NCI-H748 treated with DMSO at 0.1 percent for 48 hours (cell line): ENCODE measurements around the gene SMIM23.
"Not testable (repeated sequence)": the region's sequence is repeated elsewhere in the genome, so short reads cannot be mapped to it uniquely, and the experiment has no call there.

Experiments used
- DNase-seq: peaks from one replicate; lab custom pipeline; 2025; lab: John Stamatoyannopoulos, UW

SMIM23 gene

GRCh38 chr5:171773106-171773505, 12.5 kb upstream of the SMIM23 start:
- DNase-seq, result no peak

DNA sequence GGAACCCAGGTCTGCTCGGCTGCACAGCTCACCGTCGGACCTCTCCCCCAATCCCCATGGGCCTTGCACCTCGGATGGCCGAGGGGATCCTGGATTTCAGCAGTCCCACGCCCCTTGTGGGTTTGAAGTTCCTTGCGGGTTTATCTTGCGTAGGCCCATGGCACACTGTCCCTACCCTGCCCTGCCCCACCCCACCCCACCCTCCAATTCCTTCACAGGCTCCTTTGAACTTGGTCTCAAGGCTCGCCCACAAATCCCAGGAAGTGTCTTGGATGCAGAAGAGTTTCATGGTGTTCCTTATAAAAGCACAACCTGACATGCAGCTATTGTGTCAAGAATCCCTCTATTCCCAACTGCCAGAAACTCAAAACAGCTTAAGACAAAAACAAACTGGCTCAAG, 11.2 kb upstream of the SMIM23 start:
- DNase-seq, result no peak

DNA sequence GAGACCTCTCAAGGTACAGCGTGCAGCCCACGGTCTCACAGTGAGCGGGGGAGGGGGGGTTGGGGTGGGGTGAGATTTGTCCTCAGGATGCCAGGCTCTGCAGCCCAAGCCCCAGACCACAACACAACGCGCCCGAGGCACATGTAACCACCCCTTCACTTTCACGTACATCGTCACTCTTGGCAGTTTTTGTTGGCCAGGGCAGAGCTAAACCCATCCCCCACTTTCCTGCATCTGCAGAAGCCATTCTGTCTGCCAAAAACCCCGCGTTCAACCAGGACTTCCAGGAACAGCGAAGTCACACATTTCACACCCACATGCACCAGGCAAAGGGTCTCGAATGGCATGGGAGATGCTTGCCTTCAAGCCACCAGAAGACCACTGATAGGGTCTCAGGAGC, 9.4 kb upstream of the SMIM23 start:
- DNase-seq, result no peak

DNA sequence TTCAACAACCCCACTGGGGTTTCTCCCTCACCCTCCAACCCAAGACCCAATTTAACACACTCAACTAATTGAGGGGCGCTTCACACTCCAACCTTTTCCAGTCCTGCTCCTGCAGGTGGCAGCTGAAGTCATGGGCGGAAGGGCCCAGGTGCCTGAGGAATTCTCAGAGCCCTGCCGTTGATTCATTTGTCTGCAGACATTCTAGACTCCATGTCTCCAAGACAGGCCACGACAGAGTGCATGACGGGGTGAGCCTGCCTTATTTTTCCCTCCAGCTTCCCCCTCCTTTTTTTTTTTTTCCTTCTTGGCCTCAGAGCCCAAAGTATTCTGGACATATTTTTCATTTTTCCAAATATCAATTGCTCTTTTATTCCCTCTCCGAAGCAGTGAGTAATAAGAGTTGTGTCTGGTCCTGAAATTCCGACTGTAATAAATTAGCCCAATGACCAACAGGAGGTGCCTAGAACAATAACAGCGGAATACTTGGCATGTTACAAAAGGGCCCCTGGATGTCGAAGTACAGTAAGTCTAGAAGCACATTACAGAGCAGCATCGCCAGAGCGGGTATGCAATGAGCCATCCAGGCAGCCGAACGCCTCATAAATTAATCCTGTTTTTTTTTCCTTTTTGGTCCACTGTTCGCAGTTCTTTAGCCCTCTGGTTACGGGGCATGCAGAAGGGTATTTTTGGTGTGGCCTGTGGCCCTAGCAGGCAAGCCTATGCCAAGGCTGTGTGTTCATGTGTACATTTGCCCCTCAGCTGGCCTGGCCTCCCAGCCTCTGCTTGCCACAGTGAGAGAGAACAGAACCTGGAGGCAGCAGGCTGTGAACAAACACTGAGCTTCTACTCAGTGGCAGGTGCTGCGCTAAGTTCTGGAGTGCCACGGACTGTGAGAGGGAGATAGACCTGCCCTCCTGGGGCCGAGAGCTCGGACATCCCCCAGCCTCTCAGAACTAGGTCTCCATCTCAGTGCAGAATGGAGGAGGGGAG, 8.6 kb upstream of the SMIM23 start:
- no peak for DNase-seq

DNA sequence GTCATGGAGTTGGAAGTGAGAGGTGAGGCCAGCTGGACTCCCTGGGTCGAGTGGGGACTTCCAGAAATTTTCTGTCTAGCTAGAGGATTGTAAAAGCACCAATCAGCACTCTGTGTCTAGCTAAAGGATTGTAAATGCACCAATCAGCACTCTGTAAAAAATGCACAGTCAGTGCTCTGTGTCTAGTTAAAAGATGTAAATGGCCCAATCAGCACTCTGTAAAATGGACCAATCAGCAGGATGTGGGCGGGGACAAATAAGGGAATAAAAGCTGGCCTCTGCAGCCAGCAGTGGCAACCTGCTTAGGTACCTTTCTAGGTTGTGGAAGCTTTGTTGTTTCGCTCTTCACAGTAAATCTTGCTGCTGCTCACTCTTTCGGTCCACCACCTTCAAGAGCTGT, 3.9 kb upstream of the SMIM23 start:
- not testable (repeated sequence) for DNase-seq

DNA sequence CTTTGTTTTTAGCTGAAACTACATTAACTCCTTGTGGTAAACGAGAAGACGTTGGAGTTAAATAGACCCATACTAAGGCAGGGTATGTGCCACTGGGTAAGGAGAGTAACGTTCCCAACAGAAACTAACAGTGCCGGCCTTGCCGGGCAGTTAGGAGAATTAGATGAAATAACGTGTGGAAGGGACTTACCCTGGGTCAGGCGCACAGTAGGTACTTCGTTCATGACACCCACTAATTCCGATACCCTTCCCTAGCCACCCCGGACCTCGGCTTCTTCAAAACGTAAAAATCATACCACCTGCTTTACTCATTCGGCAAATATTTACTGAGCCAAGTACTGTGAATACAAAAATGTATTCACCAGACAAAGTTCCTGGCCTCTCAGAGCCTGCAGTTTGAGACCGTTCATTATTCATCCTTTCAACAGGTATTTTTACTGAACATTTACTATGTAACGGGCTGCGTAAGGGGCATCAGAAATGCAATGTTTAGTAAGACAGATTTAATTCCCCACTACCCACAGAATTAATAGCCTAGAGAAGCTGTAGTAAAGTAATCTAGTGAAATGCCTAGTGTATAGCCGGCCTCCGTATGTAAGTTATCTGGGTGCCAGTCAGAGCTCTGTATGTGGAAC, 3.2 kb upstream of the SMIM23 start:
- DNase-seq, result no peak

DNA sequence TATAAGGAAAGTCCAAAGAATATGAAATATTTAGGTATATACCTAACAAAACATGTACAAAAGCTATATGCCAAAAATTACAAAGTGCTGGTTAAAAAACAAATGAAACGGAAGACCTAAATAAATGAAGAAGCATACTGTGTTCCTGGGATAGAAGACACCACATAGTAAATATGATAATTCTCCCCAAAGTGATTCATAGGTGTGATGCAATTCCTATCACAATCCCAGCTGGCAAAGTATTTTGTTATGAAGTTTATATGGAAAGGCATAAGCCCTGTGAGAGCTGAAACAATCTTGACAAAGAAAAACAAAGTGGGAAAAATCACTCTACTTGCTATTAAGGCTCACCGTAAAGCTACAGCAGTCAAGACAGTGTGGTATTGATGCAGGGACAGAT, 2.6 kb upstream of the SMIM23 start:
- no peak for DNase-seq

DNA sequence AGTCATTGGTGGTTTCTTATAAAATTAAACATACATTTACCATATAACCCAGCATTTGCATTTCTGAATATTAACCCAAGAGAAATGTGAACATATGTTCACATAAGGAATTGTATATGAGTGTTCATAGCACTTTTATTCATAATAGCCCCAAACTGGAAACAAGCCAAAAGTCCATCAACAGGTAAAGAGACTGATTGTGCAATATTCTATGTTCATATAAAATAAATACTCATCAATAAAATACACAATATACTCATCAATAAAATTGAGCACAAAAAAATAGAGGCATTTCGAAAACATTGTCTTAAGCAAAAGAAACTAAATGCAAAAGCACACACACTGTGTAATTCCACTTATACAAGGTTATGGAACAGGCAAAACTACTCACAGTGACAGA, 3.7 kb downstream of the SMIM23 start:
- DNase-seq, result no peak

- DNase-seq, result no peak
Observed at GRCh38 chr5:171790408-171790807, 4.8 kb downstream of the SMIM23 start.

- DNase-seq, result no peak
Observed at GRCh38 chr5:171794470-171794960, 8.9 kb downstream of the SMIM23 start.

- DNase-seq, result no peak
Observed at GRCh38 chr5:171795381-171795780, 9.8 kb downstream of the SMIM23 start.

- DNase-seq, result no peak
Observed at GRCh38 chr5:171796436-171796835, 10.8 kb downstream of the SMIM23 start.

DNA sequence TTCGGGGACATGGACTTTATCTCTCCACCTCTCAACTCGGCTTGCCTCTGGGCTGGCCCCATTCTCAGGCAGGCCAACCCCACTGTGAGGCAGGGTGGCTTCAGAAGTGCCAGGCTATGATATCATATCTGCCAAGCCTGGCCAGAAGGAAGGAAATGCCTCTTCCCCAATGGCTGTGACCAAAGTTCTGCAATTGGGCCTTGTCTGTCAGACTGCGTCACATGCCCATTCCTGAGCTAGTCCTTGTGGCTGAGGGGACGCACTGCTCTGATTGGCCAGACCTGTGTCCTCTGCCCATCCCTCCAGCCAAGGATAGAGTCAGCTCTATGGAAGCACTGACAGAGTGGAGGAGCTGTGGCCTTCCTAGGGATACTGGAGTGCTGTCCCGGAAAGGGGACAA, 11.9 kb downstream of the SMIM23 start:
- no peak for DNase-seq

DNA sequence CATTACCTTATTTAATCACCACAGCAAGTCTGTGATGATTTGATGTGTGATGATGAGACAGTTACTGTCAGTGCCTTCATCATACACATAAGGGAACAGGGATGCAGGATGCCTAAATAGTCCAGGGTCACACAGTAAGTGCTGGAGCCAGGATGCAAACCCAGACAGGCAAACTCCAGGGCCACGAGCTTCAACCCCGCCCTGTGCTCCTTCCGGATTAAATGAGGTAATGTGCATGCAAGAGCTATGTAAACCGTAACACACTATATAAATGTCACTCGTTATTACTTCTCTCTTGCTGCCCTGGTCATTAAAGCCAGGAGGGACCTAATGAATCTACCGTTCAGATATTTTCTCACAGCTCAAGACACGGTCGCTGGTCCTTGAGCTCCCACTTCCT, 12.8 kb downstream of the SMIM23 start:
- DNase-seq, result no peak

DNA sequence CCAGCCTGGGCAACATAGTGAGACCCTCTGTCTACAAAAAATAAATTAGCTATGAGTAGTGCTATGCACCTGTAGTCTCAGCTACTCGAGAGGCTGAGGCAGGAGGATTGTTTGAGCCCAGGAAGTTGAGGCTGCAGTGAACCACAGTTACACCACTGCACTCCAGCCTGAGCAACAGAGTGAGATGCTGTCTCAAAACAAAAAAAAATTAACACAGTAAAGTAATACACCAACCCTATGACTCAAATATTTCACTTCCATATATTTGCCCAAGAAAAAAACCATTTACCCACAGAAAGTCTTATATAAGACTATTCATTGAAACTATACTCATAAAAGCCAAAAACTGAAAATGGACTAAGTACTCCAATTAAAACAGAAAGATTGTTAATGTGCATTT, 16.2 kb downstream of the SMIM23 start:
- no peak for DNase-seq

DNA sequence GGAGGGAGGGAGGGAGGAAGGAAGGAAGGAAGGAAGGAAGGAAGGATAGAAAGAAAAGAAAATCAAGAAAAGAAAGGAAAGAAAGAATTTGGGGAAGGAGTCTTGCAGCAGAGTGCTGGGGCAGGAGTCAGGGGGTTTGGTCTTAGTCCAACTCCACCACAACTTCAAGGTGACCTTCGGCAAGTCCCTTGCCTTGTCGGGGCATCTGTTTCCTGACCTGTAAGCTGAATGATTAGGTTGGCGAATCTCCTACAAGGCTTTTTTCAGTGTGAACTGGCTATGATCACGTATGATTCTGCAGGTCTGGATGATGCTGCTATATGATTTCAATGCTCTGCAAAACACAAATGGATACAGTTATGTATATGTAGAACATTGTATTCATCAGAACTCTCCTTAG, 20.1 kb downstream of the SMIM23 start:
- no peak for DNase-seq

GRCh38 chr5:171806976-171807747, 21.5 kb downstream of the SMIM23 start:
- peak; percentile 18 for DNase-seq

DNA sequence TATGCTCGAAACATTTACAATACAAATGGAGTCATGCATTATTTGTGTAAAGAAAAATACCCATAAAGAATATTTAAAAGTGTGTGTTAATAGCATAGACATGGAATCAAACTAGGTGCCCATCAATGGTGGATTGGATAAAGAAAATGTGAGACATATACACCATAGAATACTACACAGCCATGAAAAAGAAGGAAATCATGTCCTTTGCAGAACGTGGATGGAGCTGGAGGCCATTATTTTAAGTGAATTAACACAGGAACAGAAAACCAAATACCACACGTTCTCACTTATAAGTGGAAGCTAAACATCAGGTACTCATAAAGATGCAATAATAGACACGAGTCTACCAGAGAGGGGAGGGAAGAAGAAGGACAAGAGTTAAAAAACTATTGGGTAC, 22.8 kb downstream of the SMIM23 start:
- DNase-seq, result no peak

- DNase-seq, result no peak
Observed at GRCh38 chr5:171808951-171809350, 23.3 kb downstream of the SMIM23 start.

DNA sequence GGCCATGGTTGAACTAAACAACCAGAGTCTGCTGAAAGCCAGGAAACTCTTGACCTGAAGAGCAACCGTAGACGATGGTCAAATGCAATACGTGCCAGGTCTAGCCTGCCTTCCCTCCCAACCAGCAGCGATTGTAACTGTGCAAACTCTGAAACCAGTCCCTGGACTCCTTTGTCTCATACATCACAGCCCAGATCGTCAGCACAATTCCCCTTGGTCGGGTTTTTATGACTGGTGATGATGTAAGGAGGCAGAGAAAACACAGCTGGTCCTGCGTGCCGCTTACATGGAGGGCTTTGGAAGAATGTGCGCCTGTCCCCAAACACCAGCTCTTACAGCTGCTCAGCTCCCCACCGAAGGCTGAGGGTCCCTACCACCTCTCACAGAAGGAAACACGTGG, 24.6 kb downstream of the SMIM23 start:
- DNase-seq, result peak; percentile 30

GRCh38 chr5:171813270-171813669, 27.7 kb downstream of the SMIM23 start:
- DNase-seq, result no peak

GRCh38 chr5:171813813-171814490, 28.3 kb downstream of the SMIM23 start:
- no peak for DNase-seq
